Thoracic aorta (tissue), 2 donors: ENCODE data around the gene RBFOX1. TPM values are rescaled to one million over a fixed set of nuclear protein-coding genes. Genes with fewer than 3 reads are reported as not detected.

Source experiments
- ATAC-seq: fragments of 150-250 bp; one replicate; pipeline ENCODE4 v1.8.0; 2017; ENCODE audit warnings: low read depth; ENCODE audit not compliant: insufficient number of reproducible peaks, low FRiP score
- DNase-seq: peaks from one replicate; pipeline ENCODE4 v3.0.0-alpha.2; 2020; ENCODE audit warnings: low spot score
- H3K27ac ChIP-seq, 2 donors: fragments of 200-600 bp; sonication (generic); 1 replicate in 1 of 2; 2 replicates in 1 of 2; pipeline ENCODE4 v1.5.1; 2016; ENCODE audit warnings: mild to moderate bottlenecking in 2 of 2, moderate library complexity in 2 of 2
- H3K27me3 ChIP-seq: fragments of 200-600 bp; sonication (generic); replicated peaks from 2 replicates; pipeline ENCODE4 v1.6.0; 2016; ENCODE audit warnings: mild to moderate bottlenecking; ENCODE audit not compliant: insufficient read depth
- H3K36me3 ChIP-seq: fragments of 200-600 bp; sonication (generic); one replicate; pipeline ENCODE4 v1.5.1; 2016
- H3K4me1 ChIP-seq, 2 donors: fragments of 200-600 bp; sonication (generic); 1 replicate in 1 of 2; 2 replicates in 1 of 2; pipeline versions ENCODE4 v1.5.1 to v1.6.0; 2016; ENCODE audit warnings: low read depth in 2 of 2, mild to moderate bottlenecking in 1 of 2; ENCODE audit not compliant: control insufficient read depth in 1 of 2
- H3K4me3 ChIP-seq: fragments of 200-600 bp; sonication (generic); 2 replicates; pipeline ENCODE4 v1.5.1; 2016; ENCODE audit warnings: mild to moderate bottlenecking
- H3K9me3 ChIP-seq: fragments of 200-600 bp; sonication (generic); 2 replicates; pipeline ENCODE4 v1.5.1; 2016
- CTCF ChIP-seq: fragments of 200-600 bp; sonication (generic); IDR thresholded peaks from one replicate; pipeline ENCODE4 v1.5.1; 2019; ENCODE audit warnings: antibody characterized with exemption
- total RNA-seq, 2 donors: library from RNA; depleted of rRNA; stranded (reverse); fragments of >200 nt; gene quantifications; one replicate each; pipeline versions ENCODE4 v1.1.0 to v1.2.3, GENCODE V29; 2016

RBFOX1 gene
- total RNA-seq, 2 donors from 2014 or later = not detected

DNA sequence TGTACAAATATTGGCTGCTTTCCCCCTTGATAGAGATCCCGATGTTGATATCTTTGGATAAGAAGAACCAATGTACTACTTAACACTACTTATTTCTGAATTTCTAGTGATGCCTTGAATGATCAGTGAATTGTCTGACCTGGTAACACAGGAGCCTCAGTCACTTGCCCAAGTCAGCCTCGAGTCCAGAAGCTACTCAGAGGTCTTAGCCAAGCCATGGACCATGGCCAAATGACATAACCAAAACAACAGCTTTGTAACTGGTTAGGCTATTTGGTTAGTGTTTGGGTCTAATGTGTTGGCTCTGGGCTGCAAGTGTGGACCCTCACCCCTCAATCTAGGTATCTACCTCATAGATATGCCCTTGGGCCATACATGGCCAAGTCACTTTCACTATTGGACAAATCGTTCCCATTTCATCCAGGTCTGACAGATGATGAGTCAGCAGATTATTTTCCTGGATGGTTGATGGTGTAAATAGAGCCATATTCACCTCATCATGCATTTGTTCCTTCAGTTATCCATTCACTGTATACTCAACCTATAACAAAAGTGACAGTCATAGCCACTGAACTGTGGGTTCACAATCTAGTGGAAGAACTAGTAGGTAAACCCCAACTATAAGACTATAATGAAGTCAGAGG is 3.5 kb downstream of the RBFOX1 start:
- H3K36me3 ChIP-seq = no peaks in the 10 kb centered on the region
- no peaks in the 10 kb centered on the region for H3K9me3 ChIP-seq
- no peak for ATAC-seq
- no peak overlapping the region for H3K27ac ChIP-seq
- no peaks in the 10 kb centered on the region for H3K27me3 ChIP-seq
- DNase-seq = no peak
- H3K4me1 ChIP-seq = no peaks in the 10 kb centered on the region
- no peak overlapping the region for H3K4me3 ChIP-seq
- no peak for TF ChIP-seq CTCF

DNA sequence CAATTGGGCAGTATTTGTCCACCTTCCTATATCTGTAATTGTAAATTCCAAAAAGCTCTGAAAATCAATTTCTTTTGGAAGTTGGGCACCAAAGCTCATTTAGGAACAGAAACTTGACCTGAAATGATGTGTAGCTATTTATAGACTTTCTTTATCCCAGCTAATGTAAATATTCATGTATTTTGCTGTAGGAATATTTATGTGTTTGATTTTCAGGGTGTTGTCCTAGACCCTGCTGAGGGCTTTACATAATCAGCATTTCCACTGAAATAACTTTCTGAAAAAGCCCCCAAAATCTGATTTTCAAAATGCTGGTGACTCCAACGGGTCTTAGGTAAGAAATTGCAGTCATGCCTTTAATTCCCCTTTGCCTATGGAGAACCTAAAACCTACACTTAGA is 4.1 kb downstream of the RBFOX1 start:
- no peak for ATAC-seq
- no peak overlapping the region for H3K27ac ChIP-seq
- no peaks in the 10 kb centered on the region for H3K4me1 ChIP-seq
- no peaks in the 10 kb centered on the region for H3K27me3 ChIP-seq
- TF ChIP-seq CTCF = no peak
- no peak overlapping the region for H3K4me3 ChIP-seq
- H3K9me3 ChIP-seq = no peaks in the 10 kb centered on the region
- no peaks in the 10 kb centered on the region for H3K36me3 ChIP-seq
- DNase-seq = no peak

- Histone ChIP-seq H3K9me3 (no peaks in the 10 kb centered on the region), H3K4me3 (no peak overlapping the region), H3K36me3 (no peaks in the 10 kb centered on the region), H3K4me1 (no peaks in the 10 kb centered on the region), H3K27me3 (no peaks in the 10 kb centered on the region), H3K27ac (no peak overlapping the region)
- TF ChIP-seq CTCF = no peak
- DNase-seq (no peak), ATAC-seq (no peak)
Measured at GRCh38 chr16:7338826-7339225, 6.2 kb downstream of the RBFOX1 start.

- no peak for ATAC-seq
- Histone ChIP-seq H3K27me3 (no peaks in the 10 kb centered on the region), H3K4me3 (no peak overlapping the region), H3K4me1 (no peaks in the 10 kb centered on the region), H3K9me3 (no peaks in the 10 kb centered on the region), H3K36me3 (no peaks in the 10 kb centered on the region), H3K27ac (no peak overlapping the region)
- DNase-seq = no peak
- TF ChIP-seq CTCF = no peak
Measured at GRCh38 chr16:7339700-7340099, 7.1 kb downstream of the RBFOX1 start.

DNA sequence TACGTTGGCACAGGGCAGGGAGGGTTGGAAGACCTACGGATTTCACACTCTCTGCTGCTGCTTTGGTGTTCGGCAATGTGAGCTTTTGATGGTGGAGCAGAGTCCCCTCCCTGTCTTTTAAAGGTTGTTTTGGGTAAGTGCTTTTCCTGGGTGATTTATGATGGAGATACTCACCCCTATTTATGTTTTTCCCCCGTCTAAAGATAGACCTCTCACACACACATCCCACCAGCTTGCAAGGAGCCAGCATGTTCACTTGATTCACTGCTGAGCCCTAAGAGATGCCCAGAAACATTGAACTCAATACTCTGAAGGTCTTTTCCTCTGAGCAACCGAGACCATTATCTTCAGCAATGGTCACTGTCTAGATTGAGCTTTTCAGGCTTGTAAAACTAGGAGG is 8.3 kb downstream of the RBFOX1 start:
- H3K4me1 ChIP-seq = no peaks in the 10 kb centered on the region
- H3K27me3 ChIP-seq = no peaks in the 10 kb centered on the region
- H3K27ac ChIP-seq = no peak overlapping the region
- H3K4me3 ChIP-seq = no peak overlapping the region
- ATAC-seq (no peak), DNase-seq (no peak)
- no peaks in the 10 kb centered on the region for H3K36me3 ChIP-seq
- H3K9me3 ChIP-seq = no peaks in the 10 kb centered on the region
- no peak for TF ChIP-seq CTCF
